Calu3 (cell line): ENCODE measurements around the gene ADGRG1. TPM values are rescaled to one million over a fixed set of nuclear protein-coding genes. Genes with fewer than 3 reads are reported as not detected.

ENCODE experiments used
- BruUV-seq: library from RNA; stranded (reverse); fragments of 400-500 nt; replicated peaks from 2 replicates; lab custom pipeline; 2021; lab: Mats Ljungman, UMichigan
- CTCF ChIA-PET: fragments of 300-600 bp; sonication (Branson Sonifier 250); formaldehyde crosslinking; loops from one replicate; lab custom pipeline; 2022; ENCODE audit warnings: antibody characterized with exemption; lab: Charles Lee
- DNase-seq: peaks from one replicate; pipeline ENCODE4 v3.0.0; 2022
- H3K27ac Mint-ChIP-seq: one replicate; pipeline ENCODE4 v1.8.0; 2022; ENCODE audit warnings: mixed read lengths; ENCODE audit not compliant: unreplicated experiment
- H3K27me3 Mint-ChIP-seq: one replicate; pipeline ENCODE4 v1.8.0; 2022; ENCODE audit warnings: mixed read lengths; ENCODE audit not compliant: unreplicated experiment
- H3K36me3 Mint-ChIP-seq: one replicate; pipeline ENCODE4 v1.8.0; 2022; ENCODE audit warnings: mild to moderate bottlenecking, moderate library complexity, mixed read lengths; ENCODE audit not compliant: insufficient read depth, unreplicated experiment
- H3K4me1 Mint-ChIP-seq: one replicate; pipeline ENCODE4 v1.8.0; 2022; ENCODE audit warnings: mild to moderate bottlenecking, low read depth, mixed read lengths; ENCODE audit not compliant: unreplicated experiment
- H3K4me3 Mint-ChIP-seq: one replicate; pipeline ENCODE4 v1.8.0; 2022; ENCODE audit warnings: mild to moderate bottlenecking, low read depth, moderate library complexity, mixed read lengths; ENCODE audit not compliant: unreplicated experiment
- H3K9me3 Mint-ChIP-seq: one replicate; pipeline ENCODE4 v1.8.0; 2022; ENCODE audit warnings: low read depth, mixed read lengths; ENCODE audit not compliant: unreplicated experiment
- intact Hi-C: fragments of 100-400 bp; cut with micrococcal nuclease; formaldehyde crosslinking; loops from one replicate; pipeline ENCODE4 v1.10.0; 2022; ENCODE audit not compliant: unreplicated experiment
- total RNA-seq: library from RNA; stranded (reverse); gene quantifications from 2 replicates; pipeline ENCODE4 v1.2.3, GENCODE V29; 2022
- TF ChIP-seq, protein P1 (sequence below): fragments of 200-600 bp; IDR thresholded peaks from one replicate; pipeline ENCODE4 v1.8.0; 2022; ENCODE audit warnings: antibody characterized with exemption; ENCODE audit not compliant: unreplicated experiment

The ADGRG1 gene
- total RNA-seq, 1 experiment from 2014 or later, result 278 TPM

DNA sequence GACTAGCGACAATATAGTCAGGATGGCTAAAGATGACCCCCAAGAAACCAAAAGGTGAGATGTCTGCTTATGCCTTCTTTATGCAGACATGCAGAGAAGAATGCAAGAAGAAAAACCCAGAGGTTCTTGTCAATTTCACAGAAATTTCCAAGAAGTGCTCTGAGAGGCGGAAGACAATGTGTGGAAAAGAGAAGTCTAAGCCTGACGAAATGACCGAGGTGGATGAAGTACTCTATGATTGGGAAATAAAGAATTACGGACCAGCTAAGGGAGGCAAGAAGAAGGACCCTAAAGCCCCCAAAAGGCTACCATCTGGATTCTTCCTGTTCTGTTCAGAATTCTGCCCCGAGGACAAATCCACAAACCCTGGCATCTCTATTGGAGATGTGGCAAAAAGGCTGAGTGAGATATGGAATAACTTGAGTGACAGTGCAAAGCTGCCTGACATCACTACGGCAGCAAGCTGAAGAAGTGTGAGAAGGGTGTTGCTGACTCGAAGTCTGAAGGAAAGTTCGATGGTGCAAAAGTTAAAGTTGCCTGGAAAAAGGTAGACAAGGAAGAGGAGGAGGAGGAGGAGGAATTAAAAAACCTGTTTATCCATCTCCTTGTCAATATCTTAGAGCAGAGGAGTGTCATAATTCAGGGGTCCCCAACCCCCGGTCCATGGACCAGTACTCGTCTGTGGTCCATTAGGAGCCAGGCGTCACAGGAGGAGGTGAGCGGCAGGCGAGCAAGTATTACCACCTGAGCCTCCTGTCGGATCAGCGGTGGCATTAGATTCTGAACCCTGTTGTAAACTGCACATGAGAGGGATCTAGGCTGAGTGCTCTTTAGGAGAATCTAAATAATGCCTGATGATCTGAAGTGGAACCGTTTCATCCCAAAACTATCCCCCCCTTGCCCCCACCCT is 25.1 kb upstream of the ADGRG1 start:
- H3K36me3 Mint-ChIP-seq, result no peaks in the 10 kb centered on the region
- intact Hi-C loops, result no loop called here
- H3K9me3 Mint-ChIP-seq, result no peaks in the 10 kb centered on the region
- TF ChIP-seq, protein P1, sequence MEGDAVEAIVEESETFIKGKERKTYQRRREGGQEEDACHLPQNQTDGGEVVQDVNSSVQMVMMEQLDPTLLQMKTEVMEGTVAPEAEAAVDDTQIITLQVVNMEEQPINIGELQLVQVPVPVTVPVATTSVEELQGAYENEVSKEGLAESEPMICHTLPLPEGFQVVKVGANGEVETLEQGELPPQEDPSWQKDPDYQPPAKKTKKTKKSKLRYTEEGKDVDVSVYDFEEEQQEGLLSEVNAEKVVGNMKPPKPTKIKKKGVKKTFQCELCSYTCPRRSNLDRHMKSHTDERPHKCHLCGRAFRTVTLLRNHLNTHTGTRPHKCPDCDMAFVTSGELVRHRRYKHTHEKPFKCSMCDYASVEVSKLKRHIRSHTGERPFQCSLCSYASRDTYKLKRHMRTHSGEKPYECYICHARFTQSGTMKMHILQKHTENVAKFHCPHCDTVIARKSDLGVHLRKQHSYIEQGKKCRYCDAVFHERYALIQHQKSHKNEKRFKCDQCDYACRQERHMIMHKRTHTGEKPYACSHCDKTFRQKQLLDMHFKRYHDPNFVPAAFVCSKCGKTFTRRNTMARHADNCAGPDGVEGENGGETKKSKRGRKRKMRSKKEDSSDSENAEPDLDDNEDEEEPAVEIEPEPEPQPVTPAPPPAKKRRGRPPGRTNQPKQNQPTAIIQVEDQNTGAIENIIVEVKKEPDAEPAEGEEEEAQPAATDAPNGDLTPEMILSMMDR, result no peak
- CTCF ChIA-PET, result interaction anchor here (4.1 kb wide), 1 partner anchor 44 kb away, joined by 25 read pairs; no protein-coding TSS in a partner anchor
- H3K27me3 Mint-ChIP-seq, result peaks cover 14% of the 10 kb centered on the region
- H3K4me3 Mint-ChIP-seq, result no peak overlapping the region
- H3K27ac Mint-ChIP-seq, result no peak overlapping the region
- H3K4me1 Mint-ChIP-seq, result no peaks in the 10 kb centered on the region
- BruUV-seq, result no TSS peak
- no peak for DNase-seq

- intact Hi-C loops, result no loop called here
- no peak overlapping the region for H3K4me3 Mint-ChIP-seq
- BruUV-seq, result no TSS peak
- H3K27ac Mint-ChIP-seq, result no peak overlapping the region
- H3K9me3 Mint-ChIP-seq, result no peaks in the 10 kb centered on the region
- DNase-seq, result no peak
- CTCF ChIA-PET, result interaction anchor here (0.6 kb wide), 1 partner anchor 121 kb away, joined by 3 read pairs; no protein-coding TSS in a partner anchor
- TF ChIP-seq, protein P1, result no peak
- no peaks in the 10 kb centered on the region for H3K36me3 Mint-ChIP-seq
- H3K27me3 Mint-ChIP-seq, result peaks cover 14% of the 10 kb centered on the region
- H3K4me1 Mint-ChIP-seq, result no peaks in the 10 kb centered on the region
Observed at GRCh38 chr16:57604177-57604576, 24.3 kb upstream of the ADGRG1 start.

- DNase-seq, result no peak
- CTCF ChIA-PET, result interaction anchor here (0.9 to 1.0 kb wide), 2 partner anchors 15 to 22 kb away, joined by 3 to 4 read pairs; partner anchors contain the start of gene ADGRG1
- peaks cover 14% of the 10 kb centered on the region for H3K27me3 Mint-ChIP-seq
- no peaks in the 10 kb centered on the region for H3K36me3 Mint-ChIP-seq
- intact Hi-C loops, result no loop called here
- no peak overlapping the region for H3K27ac Mint-ChIP-seq
- peaks cover 11% of the 10 kb centered on the region for H3K4me1 Mint-ChIP-seq
- TF ChIP-seq, protein P1, result no peak
- no TSS peak for BruUV-seq
- H3K4me3 Mint-ChIP-seq, result no peak overlapping the region
- H3K9me3 Mint-ChIP-seq, result no peaks in the 10 kb centered on the region
Observed at GRCh38 chr16:57606147-57606846, 22.1 kb upstream of the ADGRG1 start.

GRCh38 chr16:57606847-57607501 is 21.5 kb upstream of the ADGRG1 start:
- Mint-ChIP-seq H3K4me1 (peaks cover 16% of the 10 kb centered on the region), H3K9me3 (no peaks in the 10 kb centered on the region), H3K27ac (no peak overlapping the region), H3K4me3 (no peak overlapping the region), H3K27me3 (peaks cover 14% of the 10 kb centered on the region), H3K36me3 (no peaks in the 10 kb centered on the region)
- no TSS peak for BruUV-seq
- CTCF ChIA-PET, result interaction anchor here (0.6 to 1.0 kb wide), 3 partner anchors 16 to 32 kb away, joined by 3 to 4 read pairs (median 3); partner anchors contain the start of gene ADGRG1
- intact Hi-C loops, result no loop called here
- DNase-seq, result no peak
- TF ChIP-seq, protein P1, result no peak
